HCT116 (cell line): ENCODE results near the gene DAAM2. TPM values are rescaled to one million over a fixed set of nuclear protein-coding genes. Genes with fewer than 3 reads are reported as not detected.

ENCODE experiments used
- ATAC-seq: fragments of 200-7000 bp; cut with Tn5 transposase; 2 replicates; pipeline ENCODE4 v1.9.1; 2020; ENCODE audit warnings: mild to moderate bottlenecking, moderate library complexity
- BruUV-seq: library from RNA; stranded (reverse); fragments of 400-500 nt; replicated peaks from 2 replicates; lab custom pipeline; 2021; lab: Mats Ljungman, UMichigan
- CTCF ChIA-PET: fragments of 300-600 bp; sonication (Branson Sonifier 250); formaldehyde crosslinking; loops from one replicate; lab custom pipeline; 2021; ENCODE audit warnings: antibody characterized with exemption; lab: Charles Lee
- POLR2A ChIA-PET: fragments of 300-600, 350-600 bp; sonication (Branson Sonifier 250); formaldehyde crosslinking; loops from one replicate; lab custom pipeline; 2021; ENCODE audit warnings: antibody characterized with exemption; lab: Charles Lee
- RAD21 ChIA-PET, 2 experiments: fragments of 300-600 bp; sonication (Branson Sonifier 250); formaldehyde crosslinking; loops; one replicate each; lab custom pipeline; 2023; ENCODE audit warnings: low total read pairs in 2 of 2; ENCODE audit not compliant: uncharacterized antibody in 2 of 2, unreplicated experiment in 2 of 2, low non-redundant PET in 1 of 2; lab: Charles Lee
- DNase-seq: peaks from one replicate; pipeline ENCODE4 v3.0.0-alpha.2; 2010; ENCODE audit warnings: low read depth, low spot score
- H2AFZ ChIP-seq: fragments of 200-600 bp; shearing (Covaris generic), sonication (generic); 2 replicates; pipeline ENCODE4 v1.6.1; 2017; ENCODE audit warnings: low read depth, mixed run types, mixed read lengths, antibody characterized with exemption, low read length; ENCODE audit not compliant: poor library complexity, severe bottlenecking
- H3K27ac ChIP-seq: 2 replicates; pipeline ENCODE4 v1.5.1; 2012; ENCODE audit warnings: low read depth, low read length
- H3K27me3 ChIP-seq: fragments of 200-600 bp; sonication (generic); 2 replicates; pipeline ENCODE4 v1.6.1; 2016; ENCODE audit warnings: mixed run types, low read length, mixed read lengths; ENCODE audit not compliant: insufficient read depth
- H3K36me3 ChIP-seq, 2 experiments: fragments of 200-500 bp in 1 of 2; fragments of 200-600 bp in 1 of 2; sonication (Bioruptor generic) in 1 of 2; sonication (generic) in 1 of 2; 2 replicates each; pipeline versions ENCODE4 v1.5.1 to v1.6.1; 2014 to 2016; ENCODE audit warnings: low read length in 2 of 2, inconsistent platforms in 1 of 2, mixed read lengths in 1 of 2, mixed run types in 1 of 2; ENCODE audit not compliant: insufficient read depth in 2 of 2, control insufficient read depth in 1 of 2
- H3K4me1 ChIP-seq, 2 experiments: fragments of 200-600 bp in 1 of 2; sonication (generic) in 1 of 2; 2 replicates each; pipeline versions ENCODE4 v1.5.1 to v1.6.1; 2012 to 2017; ENCODE audit warnings: low read length in 2 of 2, inconsistent platforms in 1 of 2, mild to moderate bottlenecking in 1 of 2, mixed read lengths in 1 of 2, mixed run types in 1 of 2, moderate library complexity in 1 of 2; ENCODE audit not compliant: insufficient read depth in 2 of 2, control insufficient read depth in 1 of 2
- H3K4me2 ChIP-seq: fragments of 200-600 bp; sonication (generic); 2 replicates; pipeline ENCODE4 v1.6.1; 2017; ENCODE audit warnings: mixed run types, low read length, mixed read lengths
- H3K4me3 ChIP-seq, 2 experiments: fragments of 200-600 bp in 1 of 2; sonication (generic) in 1 of 2; replicated peaks in 1 of 2; 2 replicates each; pipeline ENCODE4 v1.5.1; 2011 to 2016; ENCODE audit warnings: low read length in 2 of 2, control low read depth in 1 of 2, low read depth in 1 of 2, mild to moderate bottlenecking in 1 of 2, mixed read lengths in 1 of 2, mixed run types in 1 of 2
- H3K79me2 ChIP-seq: fragments of 200-600 bp; sonication (generic); 2 replicates; pipeline ENCODE4 v1.6.1; 2017; ENCODE audit warnings: mild to moderate bottlenecking, mixed run types, low read length, moderate library complexity, mixed read lengths; ENCODE audit not compliant: insufficient read depth
- H3K9ac ChIP-seq: fragments of 200-600 bp; sonication (generic); 2 replicates; pipeline ENCODE4 v1.6.1; 2016; ENCODE audit warnings: low read length, mixed read lengths
- H3K9me2 ChIP-seq: fragments of 200-600 bp; sonication (generic), shearing (Covaris generic); 2 replicates; pipeline ENCODE4 v1.6.1; 2017; ENCODE audit warnings: mixed run types, mild to moderate bottlenecking, moderate library complexity; ENCODE audit not compliant: insufficient read depth
- H3K9me3 ChIP-seq, 2 experiments: fragments of 200-500 bp in 1 of 2; fragments of 200-600 bp in 1 of 2; sonication (Bioruptor generic) in 1 of 2; sonication (generic) in 1 of 2; 2 replicates each; pipeline ENCODE4 v1.6.1; 2014 to 2017; ENCODE audit warnings: low read length in 2 of 2, mixed read lengths in 2 of 2, inconsistent platforms in 1 of 2, low read depth in 1 of 2, mild to moderate bottlenecking in 1 of 2, mixed run types in 1 of 2, moderate library complexity in 1 of 2; ENCODE audit not compliant: control insufficient read depth in 1 of 2, insufficient read depth in 1 of 2
- H4K20me1 ChIP-seq: fragments of 200-600 bp; sonication (generic), shearing (Covaris generic); 2 replicates; pipeline ENCODE4 v1.6.1; 2017; ENCODE audit warnings: mixed run types, mild to moderate bottlenecking, moderate library complexity; ENCODE audit not compliant: insufficient read depth
- ATF3 ChIP-seq: IDR thresholded peaks from 2 replicates; pipeline ENCODE4 v1.6.1; 2012
- EGR1 ChIP-seq: IDR thresholded peaks from 2 replicates; pipeline ENCODE4 v1.6.1; 2012; ENCODE audit warnings: low read depth
- ELF1 ChIP-seq: IDR thresholded peaks from 2 replicates; pipeline ENCODE4 v1.6.1; 2012; ENCODE audit warnings: low read depth, borderline replicate concordance
- EZH2 ChIP-seq: fragments of 200-600 bp; sonication (generic); IDR thresholded peaks from 2 replicates; pipeline ENCODE4 v1.6.1; 2017; ENCODE audit warnings: antibody characterized with exemption, mixed run types
- JUND ChIP-seq: IDR thresholded peaks from 2 replicates; pipeline ENCODE4 v1.6.1; 2012
- RAD21 ChIP-seq: IDR thresholded peaks from 2 replicates; pipeline ENCODE4 v1.6.1; 2012; ENCODE audit warnings: low read depth, mild to moderate bottlenecking
- SP1 ChIP-seq: IDR thresholded peaks from 2 replicates; pipeline ENCODE4 v1.6.1; 2012; ENCODE audit warnings: low read depth
- TCF7L2 ChIP-seq: IDR thresholded peaks from 2 replicates; pipeline ENCODE4 v1.7.0; 2011; ENCODE audit warnings: borderline replicate concordance, inconsistent platforms; ENCODE audit not compliant: insufficient read depth, insufficient read length; ENCODE audit errors: extremely low read depth
- ZBTB33 ChIP-seq: IDR thresholded peaks from 2 replicates; pipeline ENCODE4 v1.6.1; 2011; ENCODE audit warnings: mild to moderate bottlenecking, low read length, moderate library complexity; ENCODE audit not compliant: insufficient replicate concordance; ENCODE audit errors: extremely low read depth
- ZNF274 ChIP-seq: fragments of 200-500 bp; sonication (Bioruptor generic); IDR thresholded peaks from 2 replicates; pipeline ENCODE4 v1.6.1; 2014; ENCODE audit warnings: mild to moderate bottlenecking, low read depth, low read length, inconsistent platforms
- intact Hi-C: fragments of 100-400 bp; cut with micrococcal nuclease; formaldehyde crosslinking; loops from 2 replicates; pipeline ENCODE4 v1.10.0; 2022
- total RNA-seq: library from RNA; stranded (reverse); gene quantifications from one replicate; pipeline ENCODE4 v1.2.1, GENCODE V29; 2021; ENCODE audit not compliant: unreplicated experiment
- TF ChIP-seq, protein P1 (sequence below): IDR thresholded peaks from 2 replicates; pipeline ENCODE4 v1.6.1; 2012
- TF ChIP-seq, protein P2 (sequence below), 3 experiments: fragments of 200-600 bp in 1 of 3; sonication (generic) in 1 of 3; IDR thresholded peaks in 2 of 3; conservative IDR thresholded peaks in 1 of 3; 2 replicates each; pipeline ENCODE4 v1.5.1; 2012 to 2017; ENCODE audit warnings: low read depth in 2 of 3, low read length in 2 of 3, antibody characterized with exemption in 1 of 3, borderline replicate concordance in 1 of 3, control low read depth in 1 of 3, mild to moderate bottlenecking in 1 of 3, mixed read lengths in 1 of 3, mixed run types in 1 of 3, moderate library complexity in 1 of 3; ENCODE audit not compliant: insufficient read depth in 1 of 3

The DAAM2 gene
- total RNA-seq, 1 experiment from 2014 or later, result not detected

GRCh38 chr6:39914239-39914638 lies 122.1 kb downstream of the DAAM2 start:
- CTCF ChIA-PET, result no interaction called here
- H2AFZ ChIP-seq, result no peak overlapping the region
- no peak overlapping the region for H3K4me2 ChIP-seq
- H3K4me3 ChIP-seq, result no peak overlapping the region
- no TSS peak for BruUV-seq
- H3K4me1 ChIP-seq, result no peaks in the 10 kb centered on the region
- H3K27ac ChIP-seq, result no peak overlapping the region
- RAD21 ChIA-PET, result no interaction called here
- DNase-seq, result no peak
- POLR2A ChIA-PET, result no interaction called here
- no peak for ATAC-seq
- H4K20me1 ChIP-seq, result no peaks in the 10 kb centered on the region
- H3K9me3 ChIP-seq, result no peaks in the 10 kb centered on the region
- no peaks in the 10 kb centered on the region for H3K27me3 ChIP-seq
- TF ChIP-seq EGR1 (no peak), ZBTB33 (no peak), ZNF274 (no peak), RAD21 (no peak), SP1 (no peak), ATF3 (no peak), TCF7L2 (no peak), JUND (no peak), EZH2 (no peak), ELF1 (no peak)
- TF ChIP-seq, protein P1, sequence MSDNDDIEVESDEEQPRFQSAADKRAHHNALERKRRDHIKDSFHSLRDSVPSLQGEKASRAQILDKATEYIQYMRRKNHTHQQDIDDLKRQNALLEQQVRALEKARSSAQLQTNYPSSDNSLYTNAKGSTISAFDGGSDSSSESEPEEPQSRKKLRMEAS, result no peak
- TF ChIP-seq, protein P2, sequence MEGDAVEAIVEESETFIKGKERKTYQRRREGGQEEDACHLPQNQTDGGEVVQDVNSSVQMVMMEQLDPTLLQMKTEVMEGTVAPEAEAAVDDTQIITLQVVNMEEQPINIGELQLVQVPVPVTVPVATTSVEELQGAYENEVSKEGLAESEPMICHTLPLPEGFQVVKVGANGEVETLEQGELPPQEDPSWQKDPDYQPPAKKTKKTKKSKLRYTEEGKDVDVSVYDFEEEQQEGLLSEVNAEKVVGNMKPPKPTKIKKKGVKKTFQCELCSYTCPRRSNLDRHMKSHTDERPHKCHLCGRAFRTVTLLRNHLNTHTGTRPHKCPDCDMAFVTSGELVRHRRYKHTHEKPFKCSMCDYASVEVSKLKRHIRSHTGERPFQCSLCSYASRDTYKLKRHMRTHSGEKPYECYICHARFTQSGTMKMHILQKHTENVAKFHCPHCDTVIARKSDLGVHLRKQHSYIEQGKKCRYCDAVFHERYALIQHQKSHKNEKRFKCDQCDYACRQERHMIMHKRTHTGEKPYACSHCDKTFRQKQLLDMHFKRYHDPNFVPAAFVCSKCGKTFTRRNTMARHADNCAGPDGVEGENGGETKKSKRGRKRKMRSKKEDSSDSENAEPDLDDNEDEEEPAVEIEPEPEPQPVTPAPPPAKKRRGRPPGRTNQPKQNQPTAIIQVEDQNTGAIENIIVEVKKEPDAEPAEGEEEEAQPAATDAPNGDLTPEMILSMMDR (IDR thresholded peaks at IDR 0.05 in 2 of 3, conservative IDR thresholded peaks at IDR 0.05 in 1 of 3; ENCODE audit: borderline replicate concordance in 1 of 3, insufficient read depth in 1 of 3, low read depth in 2 of 3, low read length in 2 of 3), result no peak
- no peaks in the 10 kb centered on the region; a peak in 1 of 4 replicates for H3K36me3 ChIP-seq
- no peaks in the 10 kb centered on the region for H3K9me2 ChIP-seq
- H3K79me2 ChIP-seq, result no peaks in the 10 kb centered on the region
- H3K9ac ChIP-seq, result no peak overlapping the region
- intact Hi-C loops, result no loop called here
